ACC112 (cell line): ENCODE data around the gene ADAMTSL1.

ENCODE experiments used
- H2AFZ ChIP-seq: fragments of 200-600 bp; sonication (generic); one replicate; pipeline ENCODE4 v1.6.0; 2017; ENCODE audit warnings: antibody characterized with exemption, low read length; ENCODE audit not compliant: unreplicated experiment
- H3K27ac ChIP-seq: fragments of 200-600 bp; sonication (generic); 2 replicates; pipeline ENCODE4 v1.5.1; 2014; ENCODE audit warnings: low read depth, mild to moderate bottlenecking, antibody characterized with exemption, low read length, moderate library complexity
- H3K27me3 ChIP-seq: fragments of 200-600 bp; sonication (generic); 2 replicates; pipeline ENCODE4 v1.6.1; 2014; ENCODE audit warnings: mild to moderate bottlenecking, antibody characterized with exemption, low read length, moderate library complexity, mixed read lengths; ENCODE audit not compliant: insufficient read depth
- H3K36me3 ChIP-seq: fragments of 200-600 bp; sonication (generic); 2 replicates; pipeline ENCODE4 v1.6.1; 2016; ENCODE audit warnings: mild to moderate bottlenecking, antibody characterized with exemption, low read length, moderate library complexity, mixed read lengths; ENCODE audit not compliant: insufficient read depth
- H3K4me1 ChIP-seq: fragments of 200-600 bp; sonication (generic); one replicate; pipeline ENCODE4 v1.6.1; 2016; ENCODE audit warnings: low read length, mixed read lengths; ENCODE audit not compliant: insufficient read depth, unreplicated experiment, control insufficient read depth
- H3K4me3 ChIP-seq: fragments of 200-600 bp; sonication (generic); 2 replicates; pipeline ENCODE4 v1.5.1; 2014; ENCODE audit warnings: mild to moderate bottlenecking, low read depth, low read length
- H3K79me2 ChIP-seq: fragments of 200-600 bp; sonication (generic); one replicate; pipeline ENCODE4 v1.6.0; 2016; ENCODE audit warnings: low read length; ENCODE audit not compliant: control insufficient read depth, unreplicated experiment, insufficient read depth

Gene ADAMTSL1

DNA sequence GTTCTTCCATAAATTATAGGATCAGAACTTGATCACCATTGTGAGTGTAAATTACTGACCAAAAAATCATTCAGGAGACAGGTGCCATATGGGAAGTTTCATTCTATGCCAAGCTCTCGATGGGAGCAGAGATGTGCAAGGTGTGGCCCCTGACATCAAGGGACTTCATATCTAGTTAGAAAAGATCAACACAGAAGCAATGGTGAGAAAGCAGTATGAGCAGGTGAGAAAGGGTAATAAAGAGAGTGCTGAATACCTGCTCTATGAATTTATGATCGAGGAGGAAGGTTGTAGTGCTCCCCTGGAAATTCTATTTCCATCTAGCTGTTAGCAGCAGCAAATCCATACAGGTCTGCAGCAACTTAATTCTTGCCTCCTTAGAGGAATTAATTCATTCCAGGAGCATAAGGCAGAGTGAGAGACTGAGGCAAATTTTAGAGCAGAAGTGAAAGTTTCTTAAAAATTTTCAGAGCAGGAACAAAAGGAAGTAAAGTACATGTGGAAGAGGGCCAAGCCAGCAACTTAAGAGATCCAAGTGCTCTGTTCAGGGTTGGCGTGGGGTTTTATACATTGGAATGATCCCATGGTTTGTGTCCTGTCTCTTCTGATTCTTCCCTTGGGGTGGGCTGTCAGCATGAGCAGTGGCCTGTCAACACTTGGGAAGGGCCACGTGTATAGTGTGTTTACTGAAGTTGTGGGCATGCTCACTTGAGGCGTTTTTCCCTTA is 377.3 kb downstream of the ADAMTSL1 start:
- no peaks in the 10 kb centered on the region for H3K4me1 ChIP-seq
- H2AFZ ChIP-seq, result no peak overlapping the region
- no peaks in the 10 kb centered on the region for H3K79me2 ChIP-seq
- H3K27ac ChIP-seq, result no peak overlapping the region
- H3K36me3 ChIP-seq, result no peaks in the 10 kb centered on the region
- no peaks in the 10 kb centered on the region for H3K27me3 ChIP-seq
- no peak overlapping the region for H3K4me3 ChIP-seq

DNA sequence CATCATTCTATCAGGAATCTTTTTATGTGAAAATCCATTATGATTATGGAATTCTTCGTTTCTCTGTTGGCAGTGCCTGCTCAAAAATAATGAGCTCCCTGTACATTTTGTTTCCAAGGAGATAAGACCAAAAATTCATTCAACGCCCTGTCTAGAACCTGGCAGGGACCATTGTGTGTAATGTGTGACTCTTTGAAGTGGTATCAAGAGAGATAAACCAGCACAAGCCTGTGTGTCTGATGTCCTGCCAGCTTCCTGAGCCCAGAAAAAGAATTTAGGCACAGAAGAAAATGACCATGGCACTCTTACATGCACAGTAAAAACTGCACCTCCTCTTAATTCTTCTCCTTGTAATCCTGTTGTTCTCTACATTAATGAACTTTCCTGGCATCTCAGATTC is 381.7 kb downstream of the ADAMTSL1 start:
- no peak overlapping the region for H3K27ac ChIP-seq
- no peak overlapping the region for H3K4me3 ChIP-seq
- H3K36me3 ChIP-seq, result no peaks in the 10 kb centered on the region
- peaks cover 15% of the 10 kb centered on the region for H3K4me1 ChIP-seq
- H2AFZ ChIP-seq, result no peak overlapping the region
- no peaks in the 10 kb centered on the region for H3K79me2 ChIP-seq
- no peaks in the 10 kb centered on the region for H3K27me3 ChIP-seq

DNA sequence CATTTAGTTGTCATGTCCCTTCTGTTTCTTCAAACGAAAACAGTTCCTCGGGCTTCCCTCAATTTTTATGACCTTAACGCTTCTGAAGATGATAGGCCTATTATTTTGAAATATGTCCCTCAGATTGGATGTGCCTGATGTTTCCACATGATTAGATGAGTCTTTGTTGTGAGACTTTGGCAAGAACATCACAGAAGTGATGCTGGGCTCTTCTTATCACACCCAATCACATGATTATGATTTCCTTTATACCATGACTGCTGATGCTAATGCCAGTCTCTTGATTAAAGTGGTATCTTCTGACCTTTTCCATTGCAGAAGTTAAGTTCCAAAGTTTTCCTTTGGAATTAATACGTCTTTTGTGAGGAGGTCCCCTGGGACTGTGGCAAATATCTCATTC is 383.4 kb downstream of the ADAMTSL1 start:
- H3K27me3 ChIP-seq, result no peaks in the 10 kb centered on the region
- no peaks in the 10 kb centered on the region for H3K36me3 ChIP-seq
- H3K4me1 ChIP-seq, result peaks cover 29% of the 10 kb centered on the region
- peaks cover 3% of the 10 kb centered on the region for H3K79me2 ChIP-seq
- H2AFZ ChIP-seq, result no peak overlapping the region
- no peak overlapping the region for H3K4me3 ChIP-seq
- H3K27ac ChIP-seq, result peak overlapping the region; percentile 35; the same call in 1 of the 2 replicates

DNA sequence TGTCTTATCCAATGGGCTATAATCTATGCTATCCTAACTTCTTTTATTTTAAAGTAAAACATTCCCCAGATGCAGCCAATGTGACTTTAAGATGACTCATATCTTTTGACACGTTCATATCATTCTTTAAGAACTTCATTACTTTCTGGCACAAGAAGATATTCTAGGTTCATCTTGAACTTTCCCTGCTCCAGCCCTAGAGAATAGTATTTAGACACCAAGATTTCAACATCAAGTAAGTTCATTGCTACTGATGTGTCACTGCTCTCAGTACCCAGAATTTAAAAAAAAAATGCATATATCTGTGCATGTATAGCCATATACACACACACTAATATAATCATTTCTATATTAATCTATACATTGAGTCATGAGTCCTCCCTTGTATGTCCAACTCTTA is 383.8 kb downstream of the ADAMTSL1 start:
- Histone ChIP-seq H3K27ac (peak overlapping the region; percentile 35; the same call in 1 of the 2 replicates), H3K4me3 (no peak overlapping the region), H3K4me1 (peaks cover 29% of the 10 kb centered on the region), H3K36me3 (no peaks in the 10 kb centered on the region), H3K79me2 (peaks cover 3% of the 10 kb centered on the region), H2AFZ (no peak overlapping the region), H3K27me3 (no peaks in the 10 kb centered on the region)

GRCh38 chr9:18861609-18862544 is 387.9 kb downstream of the ADAMTSL1 start:
- H3K4me3 ChIP-seq, result no peak overlapping the region
- no peak overlapping the region for H3K27ac ChIP-seq
- no peaks in the 10 kb centered on the region for H3K27me3 ChIP-seq
- H3K4me1 ChIP-seq, result peaks cover 33% of the 10 kb centered on the region
- peaks cover 5% of the 10 kb centered on the region for H3K79me2 ChIP-seq
- no peak overlapping the region for H2AFZ ChIP-seq
- peaks cover 5% of the 10 kb centered on the region; the same call in 1 of the 2 replicates for H3K36me3 ChIP-seq

- Histone ChIP-seq H3K4me1 (peaks cover 18% of the 10 kb centered on the region), H3K27me3 (no peaks in the 10 kb centered on the region), H3K79me2 (peaks cover 5% of the 10 kb centered on the region), H3K27ac (no peak overlapping the region), H3K36me3 (peaks cover 10% of the 10 kb centered on the region), H2AFZ (no peak overlapping the region), H3K4me3 (no peak overlapping the region)
Measured at GRCh38 chr9:18863791-18864190, 389.8 kb downstream of the ADAMTSL1 start.

DNA sequence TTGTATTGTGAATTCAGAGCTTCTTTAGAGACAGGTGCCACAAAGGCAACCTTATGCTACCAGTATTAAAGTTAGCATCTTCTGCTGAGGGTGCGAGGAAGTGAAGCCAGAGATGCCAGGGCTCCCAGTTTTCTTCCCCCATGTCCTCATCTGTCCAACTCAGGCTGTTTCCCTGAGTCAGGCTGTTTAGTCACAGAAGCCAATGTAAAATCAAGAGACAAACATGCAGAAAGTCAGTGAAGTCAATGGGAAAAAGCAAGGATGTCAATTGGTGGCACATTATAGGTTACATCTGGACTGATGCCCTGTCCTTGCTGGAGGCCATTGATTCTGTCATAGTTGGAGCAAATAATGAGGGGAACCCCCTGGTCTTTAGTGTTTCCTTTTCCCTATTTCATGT is 390.6 kb downstream of the ADAMTSL1 start:
- Histone ChIP-seq H3K27me3 (no peaks in the 10 kb centered on the region), H3K4me1 (peaks cover 18% of the 10 kb centered on the region), H3K36me3 (peaks cover 16% of the 10 kb centered on the region), H3K79me2 (peaks cover 5% of the 10 kb centered on the region), H3K27ac (no peak overlapping the region), H2AFZ (no peak overlapping the region), H3K4me3 (no peak overlapping the region)

- H3K36me3 ChIP-seq, result peaks cover 23% of the 10 kb centered on the region
- H3K4me3 ChIP-seq, result no peak overlapping the region
- peaks cover 18% of the 10 kb centered on the region for H3K4me1 ChIP-seq
- H3K27me3 ChIP-seq, result no peaks in the 10 kb centered on the region
- H3K27ac ChIP-seq, result no peak overlapping the region
- H2AFZ ChIP-seq, result no peak overlapping the region
- peaks cover 5% of the 10 kb centered on the region for H3K79me2 ChIP-seq
Measured at GRCh38 chr9:18865542-18865941, 391.6 kb downstream of the ADAMTSL1 start.

GRCh38 chr9:18866121-18866831 is 392.3 kb downstream of the ADAMTSL1 start:
- Histone ChIP-seq H3K4me1 (peaks cover 15% of the 10 kb centered on the region), H3K27ac (no peak overlapping the region), H3K36me3 (peaks cover 27% of the 10 kb centered on the region), H3K79me2 (peaks cover 2% of the 10 kb centered on the region), H3K4me3 (no peak overlapping the region), H2AFZ (no peak overlapping the region), H3K27me3 (no peaks in the 10 kb centered on the region)

GRCh38 chr9:18869725-18870124 is 395.8 kb downstream of the ADAMTSL1 start:
- Histone ChIP-seq H2AFZ (no peak overlapping the region), H3K79me2 (no peaks in the 10 kb centered on the region), H3K4me1 (peaks cover 4% of the 10 kb centered on the region), H3K36me3 (peaks cover 27% of the 10 kb centered on the region), H3K4me3 (no peak overlapping the region), H3K27me3 (no peaks in the 10 kb centered on the region), H3K27ac (no peak overlapping the region)
